ENCODE results near the gene UMODL1. TPM values are rescaled to one million over a fixed set of nuclear protein-coding genes. Genes with fewer than 3 reads are reported as not detected.

UMODL1 gene
- total and polyA plus RNA-seq, 2 donors (not counting 3 experiments of a cell fraction or from before 2014, with no cell fraction given) = not detected

- no peaks in the 10 kb centered on the region for H3K9me1 ChIP-seq (replicated peaks; ENCODE audit: control insufficient read depth, extremely low read depth, insufficient read depth, low read length)
- no peak overlapping the region for H3K9ac ChIP-seq (replicated peaks; ENCODE audit: extremely low read depth, insufficient read depth, low read length)
- no TSS peak for BruUV-seq (replicated peaks)
- peaks cover 3 to 10% of the 10 kb centered on the region in 2 experiments for H3K27me3 ChIP-seq (ENCODE audit: control insufficient read depth in 2 of 2, insufficient read depth in 2 of 2, low read length in 2 of 2)
- TF ChIP-seq MYC (IDR thresholded peaks at IDR 0.05; ENCODE audit: low read depth, low read length) (no peak), FOS (IDR thresholded peaks at IDR 0.05; ENCODE audit: borderline replicate concordance, insufficient read depth, low read length) (no peak), JUN (IDR thresholded peaks at IDR 0.05; ENCODE audit: borderline replicate concordance, insufficient read depth, insufficient read length, low read depth) (no peak), POLR2AphosphoS5 (IDR thresholded peaks at IDR 0.05; ENCODE audit: insufficient read depth, low read depth, low read length) (no peak), POLR2A (IDR thresholded peaks at IDR 0.05; ENCODE audit: low read depth, low read length) (no peak), MAX (IDR thresholded peaks at IDR 0.05; ENCODE audit: insufficient read depth, insufficient read length) (no peak), EZH2 (IDR thresholded peaks at IDR 0.05; ENCODE audit: borderline replicate concordance, low read depth, low read length, severe bottlenecking) (no peak), GATA2 (IDR thresholded peaks at IDR 0.05; ENCODE audit: insufficient read depth, insufficient read length, low read depth, low read length) (no peak)
- TF ChIP-seq, protein P1, sequence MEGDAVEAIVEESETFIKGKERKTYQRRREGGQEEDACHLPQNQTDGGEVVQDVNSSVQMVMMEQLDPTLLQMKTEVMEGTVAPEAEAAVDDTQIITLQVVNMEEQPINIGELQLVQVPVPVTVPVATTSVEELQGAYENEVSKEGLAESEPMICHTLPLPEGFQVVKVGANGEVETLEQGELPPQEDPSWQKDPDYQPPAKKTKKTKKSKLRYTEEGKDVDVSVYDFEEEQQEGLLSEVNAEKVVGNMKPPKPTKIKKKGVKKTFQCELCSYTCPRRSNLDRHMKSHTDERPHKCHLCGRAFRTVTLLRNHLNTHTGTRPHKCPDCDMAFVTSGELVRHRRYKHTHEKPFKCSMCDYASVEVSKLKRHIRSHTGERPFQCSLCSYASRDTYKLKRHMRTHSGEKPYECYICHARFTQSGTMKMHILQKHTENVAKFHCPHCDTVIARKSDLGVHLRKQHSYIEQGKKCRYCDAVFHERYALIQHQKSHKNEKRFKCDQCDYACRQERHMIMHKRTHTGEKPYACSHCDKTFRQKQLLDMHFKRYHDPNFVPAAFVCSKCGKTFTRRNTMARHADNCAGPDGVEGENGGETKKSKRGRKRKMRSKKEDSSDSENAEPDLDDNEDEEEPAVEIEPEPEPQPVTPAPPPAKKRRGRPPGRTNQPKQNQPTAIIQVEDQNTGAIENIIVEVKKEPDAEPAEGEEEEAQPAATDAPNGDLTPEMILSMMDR (IDR thresholded peaks at IDR 0.05; ENCODE audit: extremely low read depth in 1 of 2, insufficient read depth in 1 of 2, low read depth in 1 of 2, low read length in 2 of 2) = no peak
- POLR2A ChIA-PET = no interaction called here
- no peaks in the 10 kb centered on the region for H3K9me3 ChIP-seq (replicated peaks; ENCODE audit: control insufficient read depth, insufficient read depth, low read length)
- dilution Hi-C loops (cut with MboI; ENCODE audit: extremely low pct_ligation_motif_present, low sequenced_read_pairs) = no loop called here
- H3K27ac ChIP-seq (ENCODE audit: insufficient read depth, low read depth, low read length) = no peak overlapping the region
- H2AFZ ChIP-seq (ENCODE audit: low read depth, low read length) = no peak overlapping the region
- H3K4me2 ChIP-seq (ENCODE audit: insufficient read depth, low read length) = no peak overlapping the region
- no peak overlapping the region for H3K4me3 ChIP-seq (replicated peaks in 1 of 3; ENCODE audit: insufficient read depth in 1 of 3, low read depth in 1 of 3, low read length in 3 of 3)
- H3K4me1 ChIP-seq (ENCODE audit: control insufficient read depth, extremely low read depth, insufficient read depth, low read length) = peaks cover 3% of the 10 kb centered on the region
- H3K36me3 ChIP-seq (ENCODE audit: control insufficient read depth in 2 of 2, extremely low read depth in 1 of 2, insufficient read depth in 2 of 2, low read length in 2 of 2) = no peaks in the 10 kb centered on the region
- intact Hi-C loops (cut with micrococcal nuclease) = no loop called here
- no peaks in the 10 kb centered on the region for H3K79me2 ChIP-seq (ENCODE audit: control insufficient read depth, insufficient read depth, low read length)
- no peaks in the 10 kb centered on the region for H4K20me1 ChIP-seq (replicated peaks; ENCODE audit: control insufficient read depth, extremely low read depth, insufficient read depth, low read length)
- CTCF ChIA-PET = interaction anchor here (1.3 to 8.0 kb wide), 4 partner anchors 15 to 500 kb away, joined by 4 to 93 read pairs (median 6); no protein-coding TSS in a partner anchor
- FAIRE-seq (no peak), DNase-seq (ENCODE audit: low read depth, low spot score) (no peak)
Measured at GRCh38 chr21:42112238-42112637, 41.1 kb downstream of the UMODL1 start.

Measured in endothelial cell of umbilical vein (primary cell).